Heart right ventricle (tissue), 16 donors: ENCODE measurements around the gene NKX2-2. TPM values are rescaled to one million over a fixed set of nuclear protein-coding genes. Genes with fewer than 3 reads are reported as not detected.

ENCODE experiments used
- ATAC-seq, 8 donors: fragments of 200-7000 bp; cut with Tn5 transposase; one replicate each; pipeline ENCODE4 v1.9.1; 2020; ENCODE audit warnings: mild to moderate bottlenecking in 8 of 8, moderate library complexity in 8 of 8, moderate number of reproducible peaks in 1 of 8
- DNase-seq, 2 donors: peaks; one replicate each; pipeline ENCODE4 v3.0.0-alpha.2; 2020
- H3K27ac ChIP-seq, 10 donors: fragments of 200-600 bp; sonication (generic) in 2 of 10; one replicate each; pipeline versions ENCODE4 v1.5.0 to v1.8.0; 2020 to 2022; ENCODE audit warnings: mild to moderate bottlenecking in 3 of 10
- H3K27me3 ChIP-seq, 7 donors: fragments of 200-600 bp; one replicate each; pipeline ENCODE4 v1.8.0; 2021 to 2022; ENCODE audit warnings: mild to moderate bottlenecking in 2 of 7
- H3K36me3 ChIP-seq, 9 donors: fragments of 200-600 bp; sonication (generic) in 1 of 9; one replicate each; pipeline versions ENCODE4 v1.5.0 to v1.8.0; 2020 to 2022; ENCODE audit warnings: mild to moderate bottlenecking in 2 of 9
- H3K4me1 ChIP-seq, 9 donors: fragments of 200-600 bp; sonication (generic) in 1 of 9; one replicate each; pipeline versions ENCODE4 v1.5.0 to v1.8.0; 2020 to 2022; ENCODE audit warnings: mild to moderate bottlenecking in 4 of 9
- H3K4me3 ChIP-seq, 10 donors: fragments of 200-600 bp; sonication (generic) in 2 of 10; one replicate each; pipeline versions ENCODE4 v1.5.0 to v1.8.0; 2020 to 2022; ENCODE audit warnings: mild to moderate bottlenecking in 7 of 10, moderate library complexity in 2 of 10
- H3K9me3 ChIP-seq, 11 donors: fragments of 200-600 bp in 10 of 11; sonication (generic) in 2 of 11; one replicate each; pipeline versions ENCODE4 v1.5.0 to v1.8.0; 2013 to 2022; ENCODE audit warnings: mild to moderate bottlenecking in 2 of 11, control low read depth in 1 of 11, moderate library complexity in 1 of 11
- CTCF ChIP-seq, 9 donors: fragments of 200-600 bp; sonication (generic) in 2 of 9; IDR thresholded peaks; one replicate each; pipeline versions ENCODE4 v1.5.0 to v1.8.0; 2021 to 2022; ENCODE audit warnings: antibody characterized with exemption in 9 of 9, mild to moderate bottlenecking in 5 of 9, moderate library complexity in 1 of 9
- WGBS, 2 donors: extraction: QIAGEN DNeasy Blood & Tissue Kit; methylation state at CpG; one replicate each; pipeline ENCODE4 v1.1.7; 2013; ENCODE audit warnings: inconsistent platforms in 1 of 2; 5-methylcytosine and 5-hydroxymethylcytosine counted together
- intact Hi-C, 10 donors: fragments of 100-400 bp; cut with DNase I; formaldehyde crosslinking; loops; one replicate each; pipeline versions ENCODE4 v1.11.1 to v1.14.2; 2022
- long read RNA-seq, 3 donors: library from polyadenylated mRNA; unstranded; transcript quantifications; one replicate each; pipeline ENCODE4 v2.0.0, GENCODE V29; 2020 to 2021
- polyA plus RNA-seq, 2 donors: library from polyadenylated mRNA; stranded (reverse); fragments of 200-250 nt; gene quantifications; one replicate each; pipeline ENCODE4 v1.2.3, GENCODE V29; 2013
- total RNA-seq, 10 donors: library from RNA; stranded (reverse); fragmentation: NEBNext Ultra II Directional in 3 of 10; extraction: Animal tissue kit (Norgen Biotek cat#: 25700) in 3 of 10; gene quantifications; one replicate each; pipeline versions ENCODE4 v1.2.1 to v1.2.4, GENCODE V29; 2021 to 2023
- donor health status: Arrhythmogenic right ventricular cardiomyopathy.
- donor health status: ischemic (EF 13 %, LVEDD 7.1; RV severe dilation, severe dysfunction).
- donor health status: healthy with polysubstance abuse.
- donor health status: DM: no; HTN: yes; CAD: no.
- donor health status: DM: no; HTN: no; CAD: no.
- donor health status: ischemic (EF 25% LVEDD 6.9; RV normal size, moderate dysfunction).
- donor health status: ischemic (EF 25% LVEDD 5.7; RV mildly dilated, moderate dysfunction).
- donor health status: healthy.
- donor health status: DM: yes; HTN: yes; CAD: no.
- donor health status: Ischemic cardiomyopathy.
- donor health status: ischemic (EF 35%, LVEDD 5.7; RV mildly dilated, moderate dysfunction).
- donor health status: nonischemic (EF 11% LVEDD 7.7; RV severe dilation, severe dysfunction).
- donor health status: DM: yes; HTN: yes; CAD: no.
- donor health status: PGD.
- donor health status: ischemic (EF 29% LVEDD 5.4; RV normal size, mild dysfunction).
- donor health status: nonischemic (EF 23%, LVEDD 6.1; RV moderate dilation, normal function).

Gene NKX2-2
- total RNA-seq = not detected
- polyA plus RNA-seq = not detected
- long read RNA-seq, donor 1 = 0 reads
- long read RNA-seq, donor 2 = 0 reads
- long read RNA-seq, donor 3 = 0 reads

GRCh38 chr20:21513881-21514540, at the start of gene NKX2-2:
Gene NKX2-2 (minus strand): TSS chr20:21514064. CDS start chr20:21513669, 395 bp downstream.
- Histone ChIP-seq H3K27ac (no peak within 1 kb of the TSS), H3K9me3 (no peaks in the 10 kb centered on the region), H3K4me3 (peak within 1 kb of the TSS; percentile 7 to 44 (median 30)), H3K4me1 (peaks cover 16 to 82% (median 56%) of the 10 kb centered on the region in 9 donors), H3K36me3 (no peaks in the 10 kb centered on the region), H3K27me3 (peaks cover 57 to 100% (median 100%) of the 10 kb centered on the region in 7 donors)
- DNase-seq (no peak), ATAC-seq (no peak)
- no peak for TF ChIP-seq CTCF (IDR thresholded peaks at IDR 0.05)
- intact Hi-C loops = loop anchor here in 1 of 10 donors (10.0 kb wide), 1 partner anchor 61 kb away; no protein-coding TSS in a partner anchor
- WGBS, 2 donors = 2% methylated on average over 45 of the region's 45 CpGs

GRCh38 chr20:21562656-21563055, 48.8 kb upstream of the NKX2-2 start:
- Histone ChIP-seq H3K27me3 (peaks cover 0 to 73% (median 25%) of the 10 kb centered on the region in 7 donors), H3K27ac (no peak overlapping the region), H3K4me3 (no peak overlapping the region), H3K4me1 (no peaks in the 10 kb centered on the region), H3K36me3 (no peaks in the 10 kb centered on the region), H3K9me3 (peaks cover 0 to 7% (median 0%) of the 10 kb centered on the region in 11 donors)
- intact Hi-C loops = no loop called here
- 75 to 76% methylated on average over 5 of the region's 5 CpGs for WGBS, 2 donors
- no peak for ATAC-seq
- DNase-seq = no peak
- no peak for TF ChIP-seq CTCF (IDR thresholded peaks at IDR 0.05)

- no peak for TF ChIP-seq CTCF (IDR thresholded peaks at IDR 0.05)
- Histone ChIP-seq H3K4me3 (no peak overlapping the region), H3K4me1 (no peaks in the 10 kb centered on the region), H3K36me3 (no peaks in the 10 kb centered on the region), H3K27me3 (peaks cover 0 to 74% (median 34%) of the 10 kb centered on the region in 7 donors), H3K27ac (no peak overlapping the region), H3K9me3 (peaks cover 0 to 7% (median 0%) of the 10 kb centered on the region in 11 donors)
- 74 to 84% methylated on average over 7 of the region's 7 CpGs for WGBS, 2 donors
- DNase-seq (no peak), ATAC-seq (no peak)
- intact Hi-C loops = no loop called here
These were observed 45.4 kb upstream of the NKX2-2 start for GRCh38 chr20:21559305-21559704.

GRCh38 chr20:21557241-21558020, 43.6 kb upstream of the NKX2-2 start:
- no peaks in the 10 kb centered on the region for H3K36me3 ChIP-seq
- no peak overlapping the region for H3K4me3 ChIP-seq
- peaks cover 0 to 75% (median 49%) of the 10 kb centered on the region in 7 donors for H3K27me3 ChIP-seq
- no peaks in the 10 kb centered on the region for H3K9me3 ChIP-seq
- H3K4me1 ChIP-seq = no peaks in the 10 kb centered on the region
- WGBS, 2 donors = 84 to 85% methylated on average over 20 of the region's 20 CpGs
- no peak for DNase-seq
- intact Hi-C loops = no loop called here
- TF ChIP-seq CTCF (IDR thresholded peaks at IDR 0.05) = no peak
- H3K27ac ChIP-seq = no peak overlapping the region
- ATAC-seq = no peak
